GM12878 (cell line): ENCODE measurements around the gene BMAL1. TPM values are rescaled to one million over a fixed set of nuclear protein-coding genes. Genes with fewer than 3 reads are reported as not detected.

Experiments used
- ATAC-seq: fragments of 200-7000 bp; cut with Tn5 transposase; 3 replicates; pipeline ENCODE4 v1.9.1; 2020; ENCODE audit warnings: mild to moderate bottlenecking, moderate library complexity
- BruUV-seq: library from RNA; stranded (reverse); fragments of 400-500 nt; replicated peaks from 2 replicates; lab custom pipeline; 2021; lab: Mats Ljungman, UMichigan
- CTCF ChIA-PET: fragments of 300-600 bp; sonication (Branson Sonifier 250); formaldehyde crosslinking; extraction: SDS; loops from one replicate; lab custom pipeline; 2021; ENCODE audit warnings: inconsistent platforms; lab: Yijun Ruan, JAX
- POLR2A ChIA-PET: fragments of 350-600 bp; formaldehyde crosslinking; extraction: SDS; loops from one replicate; lab custom pipeline; 2021; ENCODE audit warnings: inconsistent platforms; lab: Charles Lee
- RAD21 ChIA-PET: fragments of 300-600 bp; sonication (Branson Sonifier 250); formaldehyde crosslinking; loops from one replicate; lab custom pipeline; 2023; ENCODE audit warnings: antibody characterized with exemption; ENCODE audit not compliant: unreplicated experiment; lab: Charles Lee
- SMC1A ChIA-PET: fragments of 300-600 bp; sonication (Branson Sonifier 250); formaldehyde crosslinking; loops from one replicate; lab custom pipeline; 2023; ENCODE audit not compliant: unreplicated experiment, uncharacterized antibody; lab: Charles Lee
- DNase-seq: peaks from one replicate; pipeline ENCODE4 v3.0.0-alpha.2; 2011; ENCODE audit warnings: low read depth, low spot score
- FAIRE-seq: peaks from 3 replicates; lab custom pipeline; 2011; peaks lifted over from hg19 to GRCh38; lab: Jason Lieb, UNC
- H2AFZ ChIP-seq: 2 replicates; pipeline ENCODE4 v1.6.0; 2011; ENCODE audit warnings: low read depth, low read length, control low read depth; ENCODE audit not compliant: control insufficient read depth
- H3K27ac ChIP-seq: 2 replicates; pipeline ENCODE4 v1.5.1; 2011; ENCODE audit warnings: control low read depth; ENCODE audit not compliant: control insufficient read depth, insufficient read depth
- H3K27me3 ChIP-seq, 2 experiments: replicated peaks in 1 of 2; 2 replicates each; pipeline versions ENCODE4 v1.6.0 to v1.6.1; 2011; ENCODE audit warnings: low read length in 1 of 2; ENCODE audit not compliant: control insufficient read depth in 2 of 2, insufficient read depth in 2 of 2
- H3K36me3 ChIP-seq, 2 experiments: 2 replicates each; pipeline ENCODE4 v1.5.1; 2011; ENCODE audit warnings: low read length in 1 of 2; ENCODE audit not compliant: control insufficient read depth in 2 of 2, insufficient read depth in 2 of 2
- H3K4me1 ChIP-seq: 2 replicates; pipeline ENCODE4 v1.6.1; 2011; ENCODE audit warnings: mild to moderate bottlenecking, low read length, moderate library complexity, mixed read lengths; ENCODE audit not compliant: control insufficient read depth, insufficient read depth
- H3K4me2 ChIP-seq: 2 replicates; pipeline ENCODE4 v1.6.0; 2011; ENCODE audit warnings: control low read depth; ENCODE audit not compliant: control insufficient read depth, insufficient read depth
- H3K4me3 ChIP-seq: fragments of 200-600 bp; sonication (generic); 2 replicates; pipeline ENCODE4 v1.5.1; 2016
- H3K79me2 ChIP-seq: 2 replicates; pipeline ENCODE4 v1.6.0; 2011; ENCODE audit warnings: low read length; ENCODE audit not compliant: control insufficient read depth, insufficient read depth
- H3K9ac ChIP-seq: 2 replicates; pipeline ENCODE4 v1.8.0; 2011; ENCODE audit warnings: low read length, control low read depth, mixed read lengths; ENCODE audit not compliant: control insufficient read depth, insufficient read depth
- H3K9me3 ChIP-seq: replicated peaks from 3 replicates; pipeline ENCODE4 v1.5.1; 2011; ENCODE audit warnings: mild to moderate bottlenecking, low read length; ENCODE audit not compliant: control insufficient read depth, insufficient read depth
- H4K20me1 ChIP-seq: 2 replicates; pipeline ENCODE4 v1.6.0; 2011; ENCODE audit not compliant: control insufficient read depth, insufficient read depth
- CHD4 ChIP-seq: fragments of 200-600 bp; sonication (generic); IDR thresholded peaks from 2 replicates; pipeline ENCODE4 v1.6.1; 2016; ENCODE audit warnings: mild to moderate bottlenecking
- EP300 ChIP-seq, 2 experiments: fragments of 150-350 bp in 1 of 2; IDR thresholded peaks; 2 replicates each; pipeline ENCODE4 v1.6.1; 2011 to 2012; ENCODE audit warnings: low read depth in 2 of 2, low read length in 2 of 2, borderline replicate concordance in 1 of 2, improper control_type of control experiment in 1 of 2, inconsistent platforms in 1 of 2; ENCODE audit not compliant: control insufficient read depth in 1 of 2
- GATAD2B ChIP-seq: fragments of 450-650 bp; conservative IDR thresholded peaks from 2 replicates; pipeline ENCODE4 v1.6.1; 2017; ENCODE audit warnings: low read depth, mild to moderate bottlenecking, moderate library complexity
- JUND ChIP-seq: IDR thresholded peaks from 2 replicates; pipeline ENCODE4 v1.6.1; 2012; ENCODE audit warnings: low read depth, mild to moderate bottlenecking, low read length, improper control_type of control experiment, moderate library complexity
- KLF5 ChIP-seq: fragments of 450-650 bp; IDR thresholded peaks from 2 replicates; pipeline ENCODE4 v1.6.1; 2014; ENCODE audit warnings: mild to moderate bottlenecking; ENCODE audit not compliant: partially characterized antibody
- NBN ChIP-seq: fragments of 450-650 bp; IDR thresholded peaks from 2 replicates; pipeline ENCODE4 v1.6.1; 2016
- PML ChIP-seq: IDR thresholded peaks from 2 replicates; pipeline ENCODE4 v1.6.1; 2012; ENCODE audit warnings: low read length, inconsistent platforms
- SMARCA5 ChIP-seq: fragments of 450-650 bp; IDR thresholded peaks from 2 replicates; pipeline ENCODE4 v1.6.1; 2017; ENCODE audit warnings: mild to moderate bottlenecking
- SRF ChIP-seq, 2 experiments: IDR thresholded peaks; 2 replicates each; pipeline ENCODE4 v1.6.1; 2011; ENCODE audit warnings: low read depth in 2 of 2, low read length in 2 of 2, mild to moderate bottlenecking in 1 of 2, moderate library complexity in 1 of 2
- SUPT20H ChIP-seq: IDR thresholded peaks from 2 replicates; pipeline ENCODE4 v1.6.1; 2011; ENCODE audit warnings: low read depth, mild to moderate bottlenecking, low read length, moderate library complexity, borderline replicate concordance; ENCODE audit not compliant: control insufficient read depth
- SUZ12 ChIP-seq: fragments of 200-600 bp; sonication (generic); IDR thresholded peaks from one replicate; pipeline ENCODE4 v1.6.1; 2018; ENCODE audit warnings: antibody characterized with exemption, mild to moderate bottlenecking; ENCODE audit not compliant: unreplicated experiment
- ZNF274 ChIP-seq: IDR thresholded peaks from one replicate; pipeline ENCODE4 v1.8.0; 2011; ENCODE audit not compliant: insufficient read length, insufficient read depth
- ZNF622 ChIP-seq: fragments of 450-650 bp; IDR thresholded peaks from 2 replicates; pipeline ENCODE4 v1.6.1; 2017; ENCODE audit warnings: mild to moderate bottlenecking, inconsistent platforms
- WGBS: methylation state at CpG from one replicate; pipeline ENCODE4 v1.1.6; 2016; ENCODE audit warnings: low lambda C conversion rate; ENCODE audit not compliant: insufficient replicate concordance, insufficient coverage; ENCODE audit errors: missing lambda C conversion rate; 5-methylcytosine and 5-hydroxymethylcytosine counted together
- in situ Hi-C: fragments of 300-500 bp; cut with MboI; formaldehyde crosslinking; loops from 9 replicates; pipeline ENCODE4 v1.14.3; 2018; ENCODE audit warnings: mixed read lengths
- intact Hi-C: fragments of 100-400 bp; cut with micrococcal nuclease; formaldehyde crosslinking; loops from one replicate; pipeline ENCODE4 v1.14.2; 2022; ENCODE audit not compliant: unreplicated experiment
- polyA plus RNA-seq, 11 experiments: library from polyadenylated mRNA; depleted of rRNA in 4 of 11; unstranded in 6 of 11; stranded (reverse) in 5 of 11; fragments of >200 nt; fragmentation: Nextera tagmentation in 4 of 11; fragmentation: Illumina TruSeq in 1 of 11; extraction: Ambion mirVana in 4 of 11; extraction: Trizol in 1 of 11; gene quantifications; 1 replicate in 1 of 11; 2 replicates in 10 of 11; pipeline versions ENCODE4 v1.2.1 to v1.2.3, GENCODE V29; 2011 to 2016; ENCODE audit warnings: inconsistent platforms in 2 of 11, missing spikeins in 2 of 11, low read depth in 1 of 11
- total RNA-seq, 4 experiments: library from RNA; depleted of rRNA in 3 of 4; stranded (reverse); fragments of >200 nt in 3 of 4; fragmentation: Illumina TruSeq in 1 of 4; extraction: Trizol in 1 of 4; gene quantifications; 2 replicates each; pipeline versions ENCODE4 v1.2.1 to v1.2.3, GENCODE V29; 2013 to 2021
- TF ChIP-seq, protein P1 (sequence below): fragments of 450-650 bp; IDR thresholded peaks from 2 replicates; pipeline ENCODE4 v1.6.1; 2017; ENCODE audit warnings: mild to moderate bottlenecking, moderate library complexity
- TF ChIP-seq, protein P2 (sequence below): IDR thresholded peaks from 2 replicates; pipeline ENCODE4 v1.6.1; 2012; ENCODE audit warnings: low read depth, low read length, improper control_type of control experiment
- TF ChIP-seq, protein P3 (sequence below): IDR thresholded peaks from 2 replicates; pipeline ENCODE4 v1.6.1; 2012; ENCODE audit warnings: low read depth, low read length, improper control_type of control experiment

The BMAL1 gene
- total and polyA plus RNA-seq, 10 of the 15 experiments (the other 5 are each of a cell fraction or from before 2014, with no cell fraction given): 3.5 to 40.6 (median 13.6) TPM

GRCh38 chr11:13290221-13290980, 12.8 kb downstream of the BMAL1 start (continued):
- no peak for TF ChIP-seq SUPT20H
- TF ChIP-seq JUND: no peak
- TF ChIP-seq PML: no peak
- TF ChIP-seq, protein P1, sequence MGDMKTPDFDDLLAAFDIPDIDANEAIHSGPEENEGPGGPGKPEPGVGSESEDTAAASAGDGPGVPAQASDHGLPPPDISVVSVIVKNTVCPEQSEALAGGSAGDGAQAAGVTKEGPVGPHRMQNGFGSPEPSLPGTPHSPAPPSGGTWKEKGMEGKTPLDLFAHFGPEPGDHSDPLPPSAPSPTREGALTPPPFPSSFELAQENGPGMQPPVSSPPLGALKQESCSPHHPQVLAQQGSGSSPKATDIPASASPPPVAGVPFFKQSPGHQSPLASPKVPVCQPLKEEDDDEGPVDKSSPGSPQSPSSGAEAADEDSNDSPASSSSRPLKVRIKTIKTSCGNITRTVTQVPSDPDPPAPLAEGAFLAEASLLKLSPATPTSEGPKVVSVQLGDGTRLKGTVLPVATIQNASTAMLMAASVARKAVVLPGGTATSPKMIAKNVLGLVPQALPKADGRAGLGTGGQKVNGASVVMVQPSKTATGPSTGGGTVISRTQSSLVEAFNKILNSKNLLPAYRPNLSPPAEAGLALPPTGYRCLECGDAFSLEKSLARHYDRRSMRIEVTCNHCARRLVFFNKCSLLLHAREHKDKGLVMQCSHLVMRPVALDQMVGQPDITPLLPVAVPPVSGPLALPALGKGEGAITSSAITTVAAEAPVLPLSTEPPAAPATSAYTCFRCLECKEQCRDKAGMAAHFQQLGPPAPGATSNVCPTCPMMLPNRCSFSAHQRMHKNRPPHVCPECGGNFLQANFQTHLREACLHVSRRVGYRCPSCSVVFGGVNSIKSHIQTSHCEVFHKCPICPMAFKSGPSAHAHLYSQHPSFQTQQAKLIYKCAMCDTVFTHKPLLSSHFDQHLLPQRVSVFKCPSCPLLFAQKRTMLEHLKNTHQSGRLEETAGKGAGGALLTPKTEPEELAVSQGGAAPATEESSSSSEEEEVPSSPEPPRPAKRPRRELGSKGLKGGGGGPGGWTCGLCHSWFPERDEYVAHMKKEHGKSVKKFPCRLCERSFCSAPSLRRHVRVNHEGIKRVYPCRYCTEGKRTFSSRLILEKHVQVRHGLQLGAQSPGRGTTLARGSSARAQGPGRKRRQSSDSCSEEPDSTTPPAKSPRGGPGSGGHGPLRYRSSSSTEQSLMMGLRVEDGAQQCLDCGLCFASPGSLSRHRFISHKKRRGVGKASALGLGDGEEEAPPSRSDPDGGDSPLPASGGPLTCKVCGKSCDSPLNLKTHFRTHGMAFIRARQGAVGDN: no peak
- no peak for TF ChIP-seq SMARCA5
- no peak for TF ChIP-seq SRF (IDR thresholded peaks at IDR 0.05; ENCODE audit: low read depth in 2 of 2, low read length in 2 of 2)
- TF ChIP-seq NBN: no peak

DNA sequence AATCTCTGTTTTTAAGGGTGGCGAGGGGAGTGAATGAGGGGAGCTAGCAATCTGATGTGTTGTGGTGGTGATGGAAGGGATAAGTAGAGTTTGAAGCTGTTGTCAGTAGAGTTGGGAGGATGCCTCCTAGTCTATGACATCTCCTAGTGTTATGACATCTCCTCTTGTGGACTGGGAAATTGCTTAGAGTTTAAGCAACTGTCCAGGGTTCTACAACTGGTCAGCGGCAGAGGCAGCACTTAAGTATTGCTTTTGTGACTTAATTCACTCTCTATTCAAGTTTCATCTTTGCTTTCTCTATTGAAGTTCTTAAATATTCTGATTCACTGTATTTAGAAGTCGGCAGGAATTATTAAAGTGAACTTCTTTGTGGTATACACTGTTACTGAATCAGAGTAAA, 13.8 kb downstream of the BMAL1 start:
- no TSS peak for BruUV-seq
- Histone ChIP-seq H3K27ac (no peak overlapping the region), H3K36me3 (no peaks in the 10 kb centered on the region), H3K4me3 (no peak overlapping the region), H3K79me2 (peaks cover 46% of the 10 kb centered on the region), H3K27me3 (no peaks in the 10 kb centered on the region), H4K20me1 (no peaks in the 10 kb centered on the region; the same call in none of the 2 replicates), H3K4me2 (no peak overlapping the region), H3K4me1 (peaks cover 11% of the 10 kb centered on the region), H2AFZ (no peak overlapping the region), H3K9me3 (no peaks in the 10 kb centered on the region), H3K9ac (no peak overlapping the region)
- POLR2A ChIA-PET: interaction anchor here (1.1 to 2.8 kb wide), 5 partner anchors 12 to 27 kb away, joined by 3 to 17 read pairs (median 5); no protein-coding TSS in a partner anchor
- no peak for FAIRE-seq
- in situ Hi-C loops (no loop called here), intact Hi-C loops (no loop called here)
- RAD21 ChIA-PET: interaction anchor here (1.1 to 8.4 kb wide), 7 partner anchors 12 to 54 kb away, joined by 4 to 65 read pairs (median 7); no protein-coding TSS in a partner anchor
- CTCF ChIA-PET: interaction anchor here (0.9 to 1.7 kb wide), 9 partner anchors 10 to 82 kb away, joined by 3 to 8 read pairs (median 4); no protein-coding TSS in a partner anchor
- SMC1A ChIA-PET: interaction anchor here (0.7 to 10.4 kb wide), 13 partner anchors 9 to 54 kb away, joined by 3 to 107 read pairs (median 4); no protein-coding TSS in a partner anchor
- DNase-seq: no peak
- 95% methylated on average over 3 of the region's 3 CpGs for WGBS
- ATAC-seq: no peak
- no peak for TF ChIP-seq ZNF622
- TF ChIP-seq, protein P2, sequence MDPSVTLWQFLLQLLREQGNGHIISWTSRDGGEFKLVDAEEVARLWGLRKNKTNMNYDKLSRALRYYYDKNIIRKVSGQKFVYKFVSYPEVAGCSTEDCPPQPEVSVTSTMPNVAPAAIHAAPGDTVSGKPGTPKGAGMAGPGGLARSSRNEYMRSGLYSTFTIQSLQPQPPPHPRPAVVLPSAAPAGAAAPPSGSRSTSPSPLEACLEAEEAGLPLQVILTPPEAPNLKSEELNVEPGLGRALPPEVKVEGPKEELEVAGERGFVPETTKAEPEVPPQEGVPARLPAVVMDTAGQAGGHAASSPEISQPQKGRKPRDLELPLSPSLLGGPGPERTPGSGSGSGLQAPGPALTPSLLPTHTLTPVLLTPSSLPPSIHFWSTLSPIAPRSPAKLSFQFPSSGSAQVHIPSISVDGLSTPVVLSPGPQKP: no peak
- TF ChIP-seq ZNF274: no peak
- TF ChIP-seq KLF5: no peak
- TF ChIP-seq, protein P3, sequence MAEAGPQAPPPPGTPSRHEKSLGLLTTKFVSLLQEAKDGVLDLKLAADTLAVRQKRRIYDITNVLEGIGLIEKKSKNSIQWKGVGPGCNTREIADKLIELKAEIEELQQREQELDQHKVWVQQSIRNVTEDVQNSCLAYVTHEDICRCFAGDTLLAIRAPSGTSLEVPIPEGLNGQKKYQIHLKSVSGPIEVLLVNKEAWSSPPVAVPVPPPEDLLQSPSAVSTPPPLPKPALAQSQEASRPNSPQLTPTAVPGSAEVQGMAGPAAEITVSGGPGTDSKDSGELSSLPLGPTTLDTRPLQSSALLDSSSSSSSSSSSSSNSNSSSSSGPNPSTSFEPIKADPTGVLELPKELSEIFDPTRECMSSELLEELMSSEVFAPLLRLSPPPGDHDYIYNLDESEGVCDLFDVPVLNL: no peak
- TF ChIP-seq CHD4: no peak
- TF ChIP-seq GATAD2B: no peak
- no peak for TF ChIP-seq SUZ12
- no peak for TF ChIP-seq EP300 (IDR thresholded peaks at IDR 0.05; ENCODE audit: borderline replicate concordance in 1 of 2, control insufficient read depth in 1 of 2, low read depth in 2 of 2, low read length in 2 of 2)
